Endothelial cell of umbilical vein (primary cell): ENCODE measurements around the gene N4BP2L1. TPM values are rescaled to one million over a fixed set of nuclear protein-coding genes. Genes with fewer than 3 reads are reported as not detected.
A peak's percentile ranks its signal among the peaks of the same experiment; 100 is the strongest.

Source experiments
- Bru-seq: library from RNA; stranded (reverse); fragments of 400-500 nt; gene quantifications from one replicate; lab custom pipeline; 2021; lab: Mats Ljungman, UMichigan
- BruChase-seq, 2 experiments: library from RNA; stranded (reverse); fragments of 400-500 nt; gene quantifications; one replicate each; lab custom pipeline; 2021; lab: Mats Ljungman, UMichigan
- BruUV-seq: library from RNA; stranded (reverse); fragments of 400-500 nt; replicated peaks from 2 replicates; lab custom pipeline; 2021; lab: Mats Ljungman, UMichigan
- CTCF ChIA-PET: fragments of 300-600, 350-600 bp; sonication (Branson Sonifier 250); formaldehyde crosslinking; loops from one replicate; lab custom pipeline; 2021; ENCODE audit warnings: antibody characterized with exemption, inconsistent platforms; lab: Charles Lee
- POLR2A ChIA-PET: fragments of 300-600, 350-600 bp; sonication (Branson Sonifier 250); formaldehyde crosslinking; loops from one replicate; lab custom pipeline; 2021; ENCODE audit warnings: antibody characterized with exemption, inconsistent platforms; lab: Charles Lee
- DNase-seq: peaks from one replicate; pipeline ENCODE4 v3.0.0-alpha.2; 2011; ENCODE audit warnings: low read depth, low spot score
- FAIRE-seq: peaks from 2 replicates; lab custom pipeline; 2011; peaks lifted over from hg19 to GRCh38; lab: Jason Lieb, UNC
- H2AFZ ChIP-seq: 2 replicates; pipeline ENCODE4 v1.6.0; 2012; ENCODE audit warnings: low read depth, low read length, control low read depth, inconsistent platforms
- H3K27ac ChIP-seq: 2 replicates; pipeline ENCODE4 v1.5.1; 2011; ENCODE audit warnings: low read depth, mild to moderate bottlenecking, control low read depth, low read length, moderate library complexity; ENCODE audit not compliant: insufficient read depth
- H3K27me3 ChIP-seq, 2 experiments: 2 replicates each; pipeline versions ENCODE4 v1.6.0 to v1.6.1; 2011; ENCODE audit warnings: low read length in 2 of 2, mixed read lengths in 1 of 2; ENCODE audit not compliant: control insufficient read depth in 2 of 2, insufficient read depth in 2 of 2
- H3K36me3 ChIP-seq, 2 experiments: 2 replicates in 1 of 2; 3 replicates in 1 of 2; pipeline ENCODE4 v1.5.1; 2011; ENCODE audit warnings: low read length in 2 of 2, mild to moderate bottlenecking in 1 of 2, moderate library complexity in 1 of 2; ENCODE audit not compliant: control insufficient read depth in 2 of 2, insufficient read depth in 2 of 2; ENCODE audit errors: extremely low read depth in 1 of 2
- H3K4me1 ChIP-seq: 3 replicates; pipeline ENCODE4 v1.5.1; 2011; ENCODE audit warnings: mild to moderate bottlenecking, low read length; ENCODE audit not compliant: control insufficient read depth, insufficient read depth; ENCODE audit errors: extremely low read depth
- H3K4me2 ChIP-seq: 2 replicates; pipeline ENCODE4 v1.6.1; 2011; ENCODE audit warnings: low read length, control low read depth, mixed read lengths; ENCODE audit not compliant: insufficient read depth
- H3K4me3 ChIP-seq, 3 experiments: fragments of 200-600 bp in 1 of 3; sonication (generic), shearing (Covaris generic) in 1 of 3; replicated peaks in 1 of 3; 2 replicates each; pipeline ENCODE4 v1.5.1; 2011 to 2016; ENCODE audit warnings: control low read depth in 3 of 3, low read length in 3 of 3, mild to moderate bottlenecking in 2 of 3, inconsistent platforms in 1 of 3, low read depth in 1 of 3, moderate library complexity in 1 of 3; ENCODE audit not compliant: insufficient read depth in 1 of 3
- H3K79me2 ChIP-seq: 2 replicates; pipeline ENCODE4 v1.6.0; 2012; ENCODE audit warnings: low read length, inconsistent platforms; ENCODE audit not compliant: control insufficient read depth, insufficient read depth
- H3K9ac ChIP-seq: replicated peaks from 2 replicates; pipeline ENCODE3; 2011; ENCODE audit warnings: low read length, control low read depth; ENCODE audit not compliant: insufficient read depth; ENCODE audit errors: extremely low read depth
- H3K9me1 ChIP-seq: replicated peaks from 3 replicates; pipeline ENCODE4 v1.6.0; 2011; ENCODE audit warnings: mild to moderate bottlenecking, low read length; ENCODE audit not compliant: control insufficient read depth, insufficient read depth; ENCODE audit errors: extremely low read depth
- H3K9me3 ChIP-seq: replicated peaks from 2 replicates; pipeline ENCODE4 v1.5.1; 2012; ENCODE audit warnings: low read length, inconsistent platforms; ENCODE audit not compliant: control insufficient read depth, insufficient read depth
- H4K20me1 ChIP-seq: replicated peaks from 2 replicates; pipeline ENCODE3; 2011; ENCODE audit warnings: mild to moderate bottlenecking, low read length; ENCODE audit not compliant: control insufficient read depth, insufficient read depth; ENCODE audit errors: extremely low read depth
- CTCF ChIP-seq, 2 donors: IDR thresholded peaks; 1 replicate in 1 of 2; 2 replicates in 1 of 2; pipeline ENCODE4 v1.5.1; 2011; ENCODE audit warnings: low read length in 2 of 2, mild to moderate bottlenecking in 2 of 2, moderate library complexity in 2 of 2, control low read depth in 1 of 2, inconsistent platforms in 1 of 2, low read depth in 1 of 2; ENCODE audit not compliant: insufficient read depth in 1 of 2; ENCODE audit errors: extremely low read depth in 1 of 2
- EZH2 ChIP-seq: IDR thresholded peaks from 2 replicates; pipeline ENCODE4 v1.6.1; 2012; ENCODE audit warnings: borderline replicate concordance, low read depth, mild to moderate bottlenecking, moderate library complexity, low read length, inconsistent platforms; ENCODE audit not compliant: severe bottlenecking
- FOS ChIP-seq: IDR thresholded peaks from 2 replicates; pipeline ENCODE4 v1.6.1; 2011; ENCODE audit warnings: mild to moderate bottlenecking, low read length, moderate library complexity, borderline replicate concordance; ENCODE audit not compliant: insufficient read depth
- GATA2 ChIP-seq: IDR thresholded peaks from 2 replicates; pipeline ENCODE4 v1.7.0; 2011; ENCODE audit warnings: low read depth, mild to moderate bottlenecking, moderate library complexity, mixed read lengths, low read length; ENCODE audit not compliant: insufficient read length, insufficient read depth
- JUN ChIP-seq: IDR thresholded peaks from 2 replicates; pipeline ENCODE4 v1.6.1; 2011; ENCODE audit warnings: borderline replicate concordance, low read depth; ENCODE audit not compliant: insufficient read length, insufficient read depth
- MYC ChIP-seq: IDR thresholded peaks from one replicate; pipeline ENCODE4 v1.6.1; 2011; ENCODE audit warnings: mild to moderate bottlenecking, low read depth, low read length
- POLR2A ChIP-seq: IDR thresholded peaks from 2 replicates; pipeline ENCODE4 v1.6.1; 2012; ENCODE audit warnings: low read depth, mild to moderate bottlenecking, control low read depth, low read length
- POLR2AphosphoS5 ChIP-seq: IDR thresholded peaks from 2 replicates; pipeline ENCODE4 v1.6.1; 2012; ENCODE audit warnings: low read depth, mild to moderate bottlenecking, control low read depth, low read length, moderate library complexity; ENCODE audit not compliant: insufficient read depth
- dilution Hi-C: fragments of 300-500 bp; cut with MboI; formaldehyde crosslinking; loops from one replicate; pipeline ENCODE4 v1.15.0; 2019; ENCODE audit warnings: low sequenced_read_pairs; ENCODE audit not compliant: extremely low pct_ligation_motif_present
- intact Hi-C: fragments of 100-400 bp; cut with micrococcal nuclease; formaldehyde crosslinking; loops from one replicate; pipeline ENCODE4 v1.10.0; 2022
- long read RNA-seq: library from polyadenylated mRNA; stranded (forward); transcript quantifications from one replicate; pipeline ENCODE4 v2.0.0, GENCODE V29; 2021
- polyA minus RNA-seq, 3 experiments: library from RNA; depleted of rRNA, polyadenylated mRNA; stranded (reverse); fragments of >200 nt; gene quantifications; 1 replicate in 1 of 3; 2 replicates in 2 of 3; pipeline ENCODE4 v1.2.3, GENCODE V29; 2011
- polyA plus RNA-seq, 4 experiments: library from polyadenylated mRNA; depleted of rRNA in 3 of 4; stranded (reverse) in 3 of 4; unstranded in 1 of 4; fragments of >200 nt; gene quantifications; 2 replicates each; pipeline versions ENCODE4 v1.2.1 to v1.2.3, GENCODE V29; 2011 to 2012; ENCODE audit warnings: missing spikeins in 1 of 4
- total RNA-seq: library from RNA; stranded (reverse); gene quantifications from 2 replicates; pipeline ENCODE4 v1.2.3, GENCODE V29; 2021
- TF ChIP-seq, protein P1 (sequence below): IDR thresholded peaks from 2 replicates; pipeline ENCODE4 v1.6.1; 2011; ENCODE audit not compliant: insufficient read depth, insufficient read length

The N4BP2L1 gene
- total RNA-seq (1.8 and 2.1 TPM in 2 replicates), polyA plus RNA-seq (1.1 TPM in 2 replicates), polyA minus RNA-seq (1.7 and 2.5 TPM in 2 replicates), Bru-seq, nascent RNA (percentile 40 among the genes with signal in this experiment), BruChase-seq, experiment 1, labeled RNA remaining after a 6-hour chase (percentile 56 among the genes with signal in this experiment), BruChase-seq, experiment 2, labeled RNA remaining after a 2-hour chase (percentile 46 among the genes with signal in this experiment)
- polyA plus RNA-seq (2011; cell fraction: cytosol; rRNA removed), result 0.83 and 1.4 TPM in 2 replicates
- polyA plus RNA-seq (2011; cell fraction: nucleus; rRNA removed), result 5.8 TPM in 2 replicates
- polyA plus RNA-seq (2012), result 0.75 and 1.1 TPM in 2 replicates
- not detected for polyA minus RNA-seq (2011; cell fraction: cytosol; rRNA and poly(A)+ RNA removed)
- 3.7 and 4.1 TPM in 2 replicates for polyA minus RNA-seq (2011; cell fraction: nucleus; rRNA and poly(A)+ RNA removed)
- long read RNA-seq, partial matches to known transcripts, result 0 of 6 reads
- long read RNA-seq, other reads (novel, unspliced or antisense), result 0 of 6 reads

- Histone ChIP-seq H3K9ac (peak within 1 kb of the TSS; percentile 17), H3K36me3 (no peaks in the 10 kb centered on the region), H3K9me1 (no peaks in the 10 kb centered on the region), H2AFZ (peak within 1 kb of the TSS; percentile 95), H3K27me3 (no peaks in the 10 kb centered on the region), H4K20me1 (no peaks in the 10 kb centered on the region), H3K4me2 (peak within 1 kb of the TSS; percentile 78), H3K79me2 (no peaks in the 10 kb centered on the region), H3K27ac (no peak within 1 kb of the TSS), H3K4me1 (peaks cover 13% of the 10 kb centered on the region), H3K4me3 (peak within 1 kb of the TSS; percentile 48 to 79 (median 62)), H3K9me3 (no peaks in the 10 kb centered on the region)
- BruUV-seq, result no TSS peak
- DNase-seq (peak; percentile 56), FAIRE-seq (peak; percentile 55)
- ChIA-PET CTCF (interaction anchor here (0.6 to 2.8 kb wide), 2 partner anchors 387 to 518 kb away, joined by 4 to 10 read pairs; no protein-coding TSS in a partner anchor), POLR2A (no interaction called here)
- intact Hi-C loops (loop anchor here (5.0 to 10.0 kb wide), 2 partner anchors 109 to 183 kb away; partner anchors contain the start of gene N4BP2L2), dilution Hi-C loops (no loop called here)
- no peak for TF ChIP-seq GATA2
- no peak for TF ChIP-seq MYC
These were observed at the start of gene N4BP2L1 for GRCh38 chr13:32427852-32428580. Gene N4BP2L1, minus strand, starts transcription at chr13:32428130. Its CDS starts 48 bp downstream, at chr13:32428082.

DNA sequence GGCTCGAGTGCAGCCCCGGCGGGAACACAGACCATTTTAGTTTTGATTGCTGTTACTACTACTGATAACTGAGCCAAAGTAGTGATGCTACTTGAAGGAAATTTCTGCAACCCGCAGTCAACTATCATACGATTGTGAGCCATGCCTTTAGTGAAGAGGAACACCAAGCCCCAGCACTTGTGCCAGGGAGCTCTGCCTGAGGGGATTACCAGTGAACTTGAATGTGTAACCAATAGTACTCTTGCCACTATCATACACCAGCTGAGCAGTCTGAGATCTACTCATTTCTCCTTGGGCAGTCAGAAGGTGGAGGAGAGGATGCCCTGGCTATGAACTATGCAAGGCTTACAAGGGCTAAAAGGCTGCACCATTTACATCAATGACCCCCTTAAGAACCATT lies 49.0 kb upstream of the N4BP2L1 start:
- TF ChIP-seq, protein P1, sequence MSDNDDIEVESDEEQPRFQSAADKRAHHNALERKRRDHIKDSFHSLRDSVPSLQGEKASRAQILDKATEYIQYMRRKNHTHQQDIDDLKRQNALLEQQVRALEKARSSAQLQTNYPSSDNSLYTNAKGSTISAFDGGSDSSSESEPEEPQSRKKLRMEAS, result no peak
- no peak for TF ChIP-seq EZH2
- TF ChIP-seq MYC, result no peak
- no peak for TF ChIP-seq JUN
- no peak for TF ChIP-seq POLR2A
- TF ChIP-seq FOS, result no peak
- no peak for TF ChIP-seq POLR2AphosphoS5
- TF ChIP-seq CTCF (IDR thresholded peaks at IDR 0.05; ENCODE audit: extremely low read depth in 1 of 2, insufficient read depth in 1 of 2, low read depth in 1 of 2, low read length in 2 of 2), result no peak
- no peak for TF ChIP-seq GATA2
- no peak overlapping the region for H2AFZ ChIP-seq
- FAIRE-seq, result no peak
- no peaks in the 10 kb centered on the region for H3K36me3 ChIP-seq
- no peak overlapping the region for H3K4me2 ChIP-seq
- no peak for DNase-seq
- dilution Hi-C loops, result no loop called here
- ChIA-PET POLR2A (no interaction called here), CTCF (interaction anchor here (1.0 to 1.5 kb wide), 2 partner anchors 8 to 9 kb away, joined by 3 read pairs; no protein-coding TSS in a partner anchor)
- H3K9me3 ChIP-seq, result no peaks in the 10 kb centered on the region
- BruUV-seq, result no TSS peak
- H3K79me2 ChIP-seq, result no peaks in the 10 kb centered on the region
- no peaks in the 10 kb centered on the region for H3K4me1 ChIP-seq
- no peaks in the 10 kb centered on the region for H3K27me3 ChIP-seq
- H4K20me1 ChIP-seq, result no peaks in the 10 kb centered on the region
- H3K9me1 ChIP-seq, result no peaks in the 10 kb centered on the region
- H3K4me3 ChIP-seq, result no peak overlapping the region
- H3K27ac ChIP-seq, result no peak overlapping the region
- no peak overlapping the region for H3K9ac ChIP-seq
- intact Hi-C loops, result no loop called here
